Pulmonary artery endothelial cell (primary cell): ENCODE data around the gene BRD7. TPM values are rescaled to one million over a fixed set of nuclear protein-coding genes. Genes with fewer than 3 reads are reported as not detected.

ENCODE experiments used
- DNase-seq: peaks from one replicate; pipeline ENCODE4 v3.0.0-alpha.2; 2011; ENCODE audit warnings: low read depth, low spot score
- total RNA-seq: library from RNA; depleted of rRNA; stranded (reverse); fragments of >200 nt; gene quantifications from 2 replicates; pipeline ENCODE4 v1.2.3, GENCODE V29; 2014

BRD7 gene
- total RNA-seq, 1 donor from 2014 or later: 55.3 TPM

GRCh38 chr16:50390371-50390771, 21.6 kb upstream of the BRD7 start:
- no peak for DNase-seq

- DNase-seq: no peak
These were observed 21.1 kb upstream of the BRD7 start for GRCh38 chr16:50389900-50390299.

- no peak for DNase-seq
These were observed 19.7 kb upstream of the BRD7 start for GRCh38 chr16:50388496-50388895.

GRCh38 chr16:50386774-50387173, 18.0 kb upstream of the BRD7 start:
- DNase-seq: no peak

GRCh38 chr16:50386139-50386538, 17.4 kb upstream of the BRD7 start:
- no peak for DNase-seq

GRCh38 chr16:50384500-50385135, 15.8 kb upstream of the BRD7 start:
- DNase-seq: no peak

GRCh38 chr16:50381679-50382440, 13.1 kb upstream of the BRD7 start:
- DNase-seq: no peak

- DNase-seq: no peak
These were observed 9.6 kb upstream of the BRD7 start for GRCh38 chr16:50378417-50378816.

GRCh38 chr16:50377001-50377400, 8.2 kb upstream of the BRD7 start:
- DNase-seq: no peak

GRCh38 chr16:50373780-50374179, 5.0 kb upstream of the BRD7 start:
- no peak for DNase-seq

- DNase-seq: no peak
These were observed 4.5 kb upstream of the BRD7 start for GRCh38 chr16:50373345-50373701.

GRCh38 chr16:50372611-50373344, 4.0 kb upstream of the BRD7 start:
- DNase-seq: no peak

GRCh38 chr16:50371936-50372595, 3.3 kb upstream of the BRD7 start:
- DNase-seq: no peak

- no peak for DNase-seq
These were observed 2.4 kb upstream of the BRD7 start for GRCh38 chr16:50371036-50371716.

- no peak for DNase-seq
These were observed 481 bp upstream of the BRD7 start for GRCh38 chr16:50369133-50369804.

- DNase-seq: no peak
These were observed 895 bp downstream of the BRD7 start for GRCh38 chr16:50367777-50368409.

GRCh38 chr16:50365791-50366575, 2.8 kb downstream of the BRD7 start:
- no peak for DNase-seq

GRCh38 chr16:50363656-50364055, 5.1 kb downstream of the BRD7 start:
- no peak for DNase-seq

- no peak for DNase-seq
These were observed 8.0 kb downstream of the BRD7 start for GRCh38 chr16:50360779-50361178.
